GM21529 (cell line): Measurements from ENCODE around the gene PHLPP2.
"Not testable (repeated sequence)": the region's sequence is repeated elsewhere in the genome, so short reads cannot be mapped to it uniquely, and the experiment has no call there.

Experiments used
- ATAC-seq: cut with Tn5 transposase; IDR thresholded peaks from one replicate; pipeline ENCODE4 v1.9.1; 2021; ENCODE audit not compliant: unreplicated experiment

PHLPP2 gene

GRCh38 chr16:71625113-71625850 lies 99.2 kb downstream of the PHLPP2 start:
- ATAC-seq = no peak

- ATAC-seq = no peak
These were observed 100.9 kb downstream of the PHLPP2 start for GRCh38 chr16:71623597-71623996.

GRCh38 chr16:71622088-71622487 lies 102.4 kb downstream of the PHLPP2 start:
- ATAC-seq = no peak

- ATAC-seq = no peak
These were observed 106.1 kb downstream of the PHLPP2 start for GRCh38 chr16:71618429-71618828.

- not testable (repeated sequence) for ATAC-seq
These were observed 109.5 kb downstream of the PHLPP2 start for GRCh38 chr16:71614956-71615355.

- ATAC-seq = peak; percentile 50
These were observed 113.3 kb downstream of the PHLPP2 start for GRCh38 chr16:71610936-71611871.

- ATAC-seq = no peak
These were observed 114.1 kb downstream of the PHLPP2 start for GRCh38 chr16:71610447-71610846.

- ATAC-seq = no peak
These were observed 115.4 kb downstream of the PHLPP2 start for GRCh38 chr16:71609066-71609465.

- no peak for ATAC-seq
These were observed 123.7 kb downstream of the PHLPP2 start for GRCh38 chr16:71600822-71601221.

- ATAC-seq = not testable (repeated sequence)
These were observed 126.1 kb downstream of the PHLPP2 start for GRCh38 chr16:71598426-71598825.

GRCh38 chr16:71595340-71595826 lies 129.1 kb downstream of the PHLPP2 start:
- not testable (repeated sequence) for ATAC-seq
